Activated effector memory CD4-positive, alpha-beta T cell treated with anti-CD3 and anti-CD28 coated beads, Interleukin-2, amount 50 U/mL, for 16 hours (primary cell): ENCODE data around the gene OR52A1.

Experiments used
- DNase-seq: peaks from one replicate; pipeline ENCODE4 v3.0.0-alpha.2; 2020

Gene OR52A1

DNA sequence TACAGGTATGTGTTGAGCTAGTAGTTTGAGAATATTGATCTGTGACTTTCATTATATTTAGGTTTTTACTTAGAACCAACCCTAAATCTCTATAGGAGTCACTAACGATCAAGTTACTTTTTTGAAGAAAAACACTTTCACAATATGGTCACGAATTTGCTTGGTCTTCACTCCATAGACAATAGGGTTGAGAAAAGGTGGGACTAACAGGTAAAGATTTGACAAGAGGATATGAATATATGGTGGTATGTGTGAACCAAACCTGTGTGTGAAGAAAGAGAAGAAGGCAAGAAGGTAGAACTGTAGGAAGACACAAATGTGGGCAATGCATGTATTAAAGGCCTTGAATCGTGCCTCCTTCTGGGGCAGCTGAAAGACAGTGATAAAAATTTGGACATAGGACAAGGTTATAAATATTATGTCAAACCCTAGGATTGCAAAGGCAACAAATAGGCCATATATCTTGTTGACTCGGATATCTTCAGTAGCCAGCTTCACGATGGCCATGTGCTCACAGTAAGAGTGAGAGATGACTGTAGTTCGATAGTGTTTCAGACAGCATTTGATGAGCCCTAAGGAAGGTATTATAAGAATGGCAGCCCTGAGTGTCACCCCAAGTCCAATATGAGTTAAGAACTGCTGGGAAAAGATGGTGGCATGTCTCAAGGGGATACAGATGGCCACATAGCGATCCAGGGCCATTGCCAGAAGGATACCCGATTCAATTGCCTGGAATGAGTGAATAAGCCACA lies 22.8 kb downstream of the OR52A1 start:
- no peak for DNase-seq

DNA sequence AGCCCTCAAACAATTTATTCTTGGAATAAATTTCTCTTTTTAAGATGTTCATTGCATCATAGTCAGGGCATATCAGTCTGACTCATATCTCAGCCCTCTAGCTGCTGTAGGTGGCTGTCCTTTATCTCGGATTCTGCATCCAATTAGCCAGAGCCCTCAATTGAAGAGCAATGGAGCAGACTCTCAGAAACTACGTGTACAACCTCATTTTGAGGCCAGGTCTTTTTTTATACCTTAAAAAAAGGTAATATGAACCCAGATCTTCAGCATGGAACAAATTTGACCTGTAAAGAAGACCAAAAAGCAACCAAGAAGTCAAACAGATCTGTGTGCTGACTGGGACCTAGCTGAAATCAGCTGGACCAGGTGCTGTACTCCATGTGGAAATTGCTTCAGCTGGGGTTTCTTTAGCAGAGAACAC lies 25.1 kb downstream of the OR52A1 start:
- no peak for DNase-seq

DNA sequence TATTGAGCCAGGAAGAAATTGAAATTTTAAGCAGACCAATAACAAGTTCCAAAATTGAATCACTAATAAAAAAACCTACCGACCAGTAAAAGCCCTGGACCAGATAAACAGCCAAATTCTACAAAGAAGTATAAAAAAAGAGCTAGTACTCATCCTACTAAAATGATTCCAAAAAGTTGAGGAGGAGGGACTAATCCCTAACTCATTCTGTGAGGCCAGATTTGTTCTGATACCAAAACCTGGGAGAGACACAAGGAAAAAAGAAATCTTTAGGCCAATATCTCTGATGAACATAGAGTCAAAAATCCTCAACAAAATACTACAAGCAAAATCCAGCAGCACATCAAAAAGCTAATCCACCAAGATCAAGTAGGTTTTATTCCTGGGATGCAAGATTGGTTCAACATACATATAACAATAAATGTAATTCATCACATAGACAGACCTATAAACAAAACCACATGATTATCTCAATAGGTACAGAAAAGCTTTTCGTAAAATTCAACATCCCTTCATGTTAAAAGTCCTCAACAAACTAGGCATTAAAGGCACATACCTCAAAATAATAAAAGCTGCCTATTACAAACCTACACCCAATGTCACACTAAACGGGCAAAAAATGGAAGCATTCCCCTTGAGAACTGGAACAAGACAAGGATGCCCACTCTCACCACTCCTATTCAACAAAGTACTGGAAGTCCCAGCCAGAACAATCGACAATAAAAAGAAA lies 29.5 kb downstream of the OR52A1 start:
- no peak for DNase-seq

DNA sequence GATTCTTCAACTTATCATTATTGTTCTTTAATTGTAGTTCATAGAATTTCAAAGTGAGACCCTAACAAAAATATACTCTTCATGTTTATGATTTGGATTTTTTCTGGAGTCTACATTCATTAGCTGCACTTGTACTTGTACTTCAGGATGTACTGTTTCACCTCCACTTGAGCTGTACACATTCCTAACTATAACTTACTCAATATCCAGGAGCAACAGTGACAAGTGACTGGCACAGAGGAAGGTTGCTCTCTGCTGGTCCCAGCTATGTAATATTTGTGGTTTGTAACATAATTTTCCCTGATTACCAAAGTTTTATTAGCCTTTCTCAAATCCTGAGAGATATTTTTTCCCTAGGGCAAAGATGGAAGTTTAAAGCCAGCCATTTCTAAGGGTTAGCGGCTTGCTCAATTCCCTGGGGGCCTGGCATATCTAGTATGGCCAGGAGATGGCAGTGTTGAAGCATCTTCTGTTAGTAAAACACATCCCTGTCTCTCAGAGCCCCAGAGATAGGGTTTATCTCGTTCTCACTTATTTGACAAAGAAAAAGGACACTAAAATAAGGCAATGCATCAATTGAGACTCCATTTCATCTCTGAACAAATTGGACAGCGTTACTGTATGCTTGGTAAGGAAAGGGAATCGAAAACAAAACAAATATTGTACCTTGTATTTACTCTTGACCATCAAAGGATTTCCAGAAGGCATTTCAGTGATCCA lies 30.6 kb downstream of the OR52A1 start:
- peak; percentile 69 for DNase-seq

DNA sequence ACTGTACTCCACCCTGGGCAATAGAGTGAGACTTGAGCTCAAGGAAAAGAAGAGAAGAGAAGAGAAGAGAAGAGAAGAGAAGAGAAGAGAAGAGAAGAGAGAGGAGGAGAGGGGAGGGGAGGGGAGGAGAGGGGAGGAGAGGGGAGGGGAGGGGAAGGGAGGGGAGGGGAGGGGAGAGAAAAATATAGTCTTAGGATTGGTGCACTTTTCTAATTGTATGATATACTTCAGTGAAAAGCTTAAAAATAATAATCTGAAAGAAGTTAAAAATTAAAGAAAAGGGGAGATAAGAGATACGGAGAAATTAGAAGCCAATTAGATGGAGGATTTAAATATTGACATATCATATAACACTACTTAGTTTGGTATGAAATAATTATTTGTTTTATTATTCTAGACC lies 35.7 kb downstream of the OR52A1 start:
- no peak for DNase-seq

DNA sequence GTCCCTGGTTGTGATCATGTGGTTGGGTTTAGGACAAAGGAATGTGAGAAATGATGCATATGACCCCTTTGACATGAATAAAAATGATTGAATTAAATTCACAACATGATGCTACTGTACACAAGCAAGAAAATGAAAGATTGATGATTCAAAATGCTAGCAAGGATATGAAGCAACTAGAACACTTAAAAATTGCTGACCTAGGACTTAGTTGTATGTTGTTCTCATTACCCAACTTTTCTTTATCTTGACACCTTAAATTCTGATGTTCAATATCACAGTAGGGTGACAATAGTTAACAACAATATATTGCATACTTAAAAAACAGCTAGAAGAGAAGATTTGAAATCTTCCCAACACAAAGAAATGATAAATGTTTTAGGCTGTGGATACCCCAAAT lies 37.0 kb downstream of the OR52A1 start:
- no peak for DNase-seq

DNA sequence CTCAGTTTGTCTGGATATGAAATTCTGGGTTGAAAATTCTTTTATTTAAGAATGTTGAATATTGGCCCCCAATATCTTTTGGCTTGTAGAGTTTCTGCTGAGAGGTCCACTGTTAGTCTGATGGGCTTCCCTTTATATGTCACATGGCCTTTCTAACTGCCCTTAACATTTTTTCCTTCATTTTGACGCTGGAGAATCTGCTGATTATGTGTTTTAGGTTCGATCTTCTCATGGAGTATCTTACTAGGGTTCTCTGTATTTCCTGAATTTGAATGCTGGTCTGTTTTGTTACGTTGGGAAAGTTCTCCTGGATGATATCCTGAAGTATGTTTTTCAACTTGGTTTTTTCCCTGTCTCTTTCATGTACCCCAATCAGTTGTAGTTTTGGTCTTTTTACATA lies 39.2 kb downstream of the OR52A1 start:
- DNase-seq, result no peak

DNA sequence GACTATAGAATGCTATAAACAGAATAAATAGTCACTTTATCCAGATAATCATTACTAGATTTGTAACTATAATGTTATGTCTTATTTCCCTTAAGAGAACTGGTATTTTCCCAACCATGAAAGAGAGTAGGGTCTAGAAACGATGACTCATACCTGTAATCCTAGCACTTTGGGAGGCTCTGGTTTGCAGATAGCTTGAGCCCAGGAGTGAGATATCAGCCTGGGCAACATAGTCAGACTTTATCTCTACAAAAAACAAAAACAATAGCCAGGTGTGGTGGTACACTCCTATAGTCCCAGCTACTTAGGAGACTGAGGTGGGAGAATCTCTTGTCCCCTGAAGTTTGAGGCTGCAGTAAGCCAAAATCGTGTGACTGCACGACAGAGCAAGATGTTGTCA lies 47.3 kb downstream of the OR52A1 start:
- no peak for DNase-seq

DNA sequence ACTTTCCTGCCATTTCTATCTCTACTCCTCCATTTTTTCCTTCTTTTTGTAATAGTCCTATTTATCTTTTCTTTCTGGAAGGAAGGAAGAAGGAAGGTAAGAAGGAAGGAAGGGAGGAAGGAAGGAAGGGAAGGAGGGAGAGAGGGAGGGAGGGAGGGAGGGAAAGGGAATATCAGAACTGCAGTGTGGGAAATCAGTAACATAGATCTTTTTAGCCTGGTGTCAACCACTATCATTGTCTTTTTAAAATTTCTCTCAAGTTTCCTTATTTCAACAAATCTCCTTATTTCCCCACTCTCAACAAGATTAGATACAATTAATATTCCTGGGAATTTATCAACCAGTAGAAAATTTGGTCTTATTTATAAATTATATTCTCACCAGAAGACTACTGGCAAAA lies 51.5 kb downstream of the OR52A1 start:
- DNase-seq, result no peak

DNA sequence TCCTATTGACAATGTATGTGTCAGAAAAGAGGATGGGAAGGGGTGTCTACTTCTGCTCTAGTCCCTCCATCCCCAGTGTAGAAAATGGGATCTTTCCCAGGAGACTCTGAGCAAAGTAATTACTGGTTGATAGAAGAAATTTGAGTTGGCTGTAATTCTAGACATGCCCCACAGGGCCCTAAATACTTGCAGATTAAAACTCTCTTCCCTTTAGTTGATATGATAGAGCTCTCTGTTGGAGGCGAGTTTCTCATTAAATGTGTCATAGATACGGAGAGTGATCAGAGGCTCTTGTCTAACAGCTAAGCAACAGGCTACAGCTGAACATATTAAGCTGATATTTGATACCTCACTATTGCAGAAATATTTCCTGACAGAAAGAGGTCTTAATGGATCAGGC lies 52.3 kb downstream of the OR52A1 start:
- no peak for DNase-seq

DNA sequence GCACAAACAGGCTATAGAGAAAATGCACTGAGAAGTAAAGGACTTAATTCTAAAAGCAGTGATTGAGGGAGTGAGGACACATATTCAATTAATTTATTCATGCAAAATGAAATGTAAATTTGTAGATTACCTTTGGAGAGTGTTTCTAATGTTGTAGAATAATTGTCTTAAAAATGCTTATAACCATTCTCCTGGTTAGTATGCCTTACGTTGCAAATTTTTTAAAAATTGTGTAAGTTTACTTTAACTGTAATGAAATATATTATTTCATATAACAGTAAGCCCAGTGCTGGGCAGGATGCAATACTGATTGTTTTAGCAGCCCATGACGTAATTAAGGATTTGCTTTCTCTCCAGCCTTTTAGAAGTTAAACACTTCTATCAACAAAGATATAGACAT lies 58.5 kb downstream of the OR52A1 start:
- DNase-seq, result no peak
